HG03064 (cell line): ENCODE data around the gene FOXN1.

ENCODE experiments used
- ATAC-seq: cut with Tn5 transposase; IDR thresholded peaks from one replicate; pipeline ENCODE4 v1.9.1; 2021; ENCODE audit warnings: low read depth; ENCODE audit not compliant: unreplicated experiment

Gene FOXN1

GRCh38 chr17:28498652-28499363 lies 7.3 kb upstream of the FOXN1 start:
- ATAC-seq: no peak

GRCh38 chr17:28499364-28499664 lies 6.8 kb upstream of the FOXN1 start:
- ATAC-seq: no peak

- no peak for ATAC-seq
Observed at GRCh38 chr17:28499684-28500357, 6.3 kb upstream of the FOXN1 start.

GRCh38 chr17:28500712-28501379 lies 5.3 kb upstream of the FOXN1 start:
- ATAC-seq: no peak

GRCh38 chr17:28501421-28502284 lies 4.5 kb upstream of the FOXN1 start:
- no peak for ATAC-seq

- no peak for ATAC-seq
Observed at GRCh38 chr17:28503420-28503819, 2.7 kb upstream of the FOXN1 start.

GRCh38 chr17:28506763-28507487 lies 777 bp downstream of the FOXN1 start:
- ATAC-seq: no peak

GRCh38 chr17:28507567-28508203 lies 1.5 kb downstream of the FOXN1 start:
- ATAC-seq: no peak

- no peak for ATAC-seq
Observed at GRCh38 chr17:28508211-28508724, 2.1 kb downstream of the FOXN1 start.

GRCh38 chr17:28509789-28510188 lies 3.6 kb downstream of the FOXN1 start:
- ATAC-seq: no peak

- ATAC-seq: no peak
Observed at GRCh38 chr17:28511858-28512461, 5.8 kb downstream of the FOXN1 start.

- ATAC-seq: no peak
Observed at GRCh38 chr17:28513476-28513875, 7.3 kb downstream of the FOXN1 start.

GRCh38 chr17:28514561-28515002 lies 8.4 kb downstream of the FOXN1 start:
- ATAC-seq: no peak

- no peak for ATAC-seq
Observed at GRCh38 chr17:28515518-28515917, 9.4 kb downstream of the FOXN1 start.

- no peak for ATAC-seq
Observed at GRCh38 chr17:28518132-28518531, 12.0 kb downstream of the FOXN1 start.

- ATAC-seq: no peak
Observed at GRCh38 chr17:28518578-28518977, 12.4 kb downstream of the FOXN1 start.

- ATAC-seq: no peak
Observed at GRCh38 chr17:28519236-28519635, 13.1 kb downstream of the FOXN1 start.

- ATAC-seq: no peak
Observed at GRCh38 chr17:28520687-28521086, 14.5 kb downstream of the FOXN1 start.
